ENCODE measurements around the gene SECISBP2. TPM values are rescaled to one million over a fixed set of nuclear protein-coding genes. Genes with fewer than 3 reads are reported as not detected.

The SECISBP2 gene
- total and polyA plus RNA-seq, 2 of the 13 experiments (the other 11 are each of a cell fraction or from before 2014, with no cell fraction given) = 32.4 to 38.0 TPM

DNA sequence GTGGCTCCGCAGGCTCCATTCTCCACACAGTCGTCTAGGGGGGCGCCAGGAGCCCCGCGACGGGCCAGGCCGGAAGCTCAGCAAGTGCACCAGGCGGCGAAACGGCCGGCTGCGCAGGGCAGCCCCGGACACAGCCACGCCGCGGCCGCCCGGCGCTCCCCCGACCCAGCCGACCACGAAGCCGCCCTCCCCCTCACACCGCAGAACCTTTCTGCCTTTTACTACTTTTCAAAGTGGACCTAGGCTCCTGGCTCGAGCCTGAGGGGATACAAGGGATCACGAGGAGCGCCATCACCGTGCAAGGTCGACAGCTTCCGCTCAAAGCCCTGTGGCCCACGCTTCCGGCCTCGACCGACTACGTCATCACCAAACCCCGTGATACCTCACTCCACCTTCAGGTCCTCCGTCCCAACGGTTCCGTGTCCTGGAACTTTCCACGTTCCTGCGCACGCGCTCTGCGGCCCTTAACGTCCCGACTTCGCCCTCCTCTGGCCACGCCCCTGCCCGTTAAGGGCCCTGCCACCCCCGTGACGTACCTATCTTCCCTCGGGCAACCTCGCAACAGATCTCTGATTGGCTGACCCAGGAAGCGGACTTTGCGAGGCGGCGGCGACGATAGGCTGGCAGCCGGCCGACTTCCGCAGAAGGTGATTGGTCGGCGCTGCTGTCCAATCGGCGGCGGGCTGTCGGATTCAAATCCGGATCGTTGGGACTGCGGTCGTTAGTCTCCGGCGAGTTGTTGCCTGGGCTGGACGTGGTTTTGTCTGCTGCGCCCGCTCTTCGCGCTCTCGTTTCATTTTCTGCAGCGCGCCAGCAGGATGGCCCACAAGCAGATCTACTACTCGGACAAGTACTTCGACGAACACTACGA, 7.6 kb upstream of the SECISBP2 start, which contains the start of gene CKS2 (continued):
- TF ChIP-seq ZNF646 (CRISPR knock-in tag; IDR thresholded peaks at IDR 0.05) (no peak), ZNF326 (CRISPR knock-in tag; IDR thresholded peaks at IDR 0.05; ENCODE audit: borderline replicate concordance) (no peak), ZBTB33 (CRISPR knock-in tag; IDR thresholded peaks at IDR 0.05) (no peak), HDAC6 (IDR thresholded peaks at IDR 0.05; ENCODE audit: low read depth, low read length) (no peak), NFRKB (IDR thresholded peaks at IDR 0.05) (no peak), SPEN (CRISPR knock-in tag; IDR thresholded peaks at IDR 0.05; ENCODE audit: low read depth) (peak; percentile 69; the same call in 1 of the 2 replicates), PHB2 (IDR thresholded peaks at IDR 0.05; ENCODE audit: partially characterized antibody) (no peak), ZNF576 (CRISPR knock-in tag; IDR thresholded peaks at IDR 0.05) (no peak), IRF9 (CRISPR knock-in tag; IDR thresholded peaks at IDR 0.05; ENCODE audit: borderline replicate concordance) (no peak; the same call in 1 of the 2 replicates), EEA1 (CRISPR knock-in tag; IDR thresholded peaks at IDR 0.05; ENCODE audit: borderline replicate concordance) (no peak), MAFF (IDR thresholded peaks at IDR 0.05; ENCODE audit: low read depth, low read length) (no peak), CHCHD3 (CRISPR knock-in tag; IDR thresholded peaks at IDR 0.05) (peak; percentile 67; the same call in 1 of the 2 replicates), ZNF256 (CRISPR knock-in tag; conservative IDR thresholded peaks at IDR 0.05) (0 out of 2 replicates have a peak, but pooled peaks have one; percentile 29)
- TF ChIP-seq, protein P1, sequence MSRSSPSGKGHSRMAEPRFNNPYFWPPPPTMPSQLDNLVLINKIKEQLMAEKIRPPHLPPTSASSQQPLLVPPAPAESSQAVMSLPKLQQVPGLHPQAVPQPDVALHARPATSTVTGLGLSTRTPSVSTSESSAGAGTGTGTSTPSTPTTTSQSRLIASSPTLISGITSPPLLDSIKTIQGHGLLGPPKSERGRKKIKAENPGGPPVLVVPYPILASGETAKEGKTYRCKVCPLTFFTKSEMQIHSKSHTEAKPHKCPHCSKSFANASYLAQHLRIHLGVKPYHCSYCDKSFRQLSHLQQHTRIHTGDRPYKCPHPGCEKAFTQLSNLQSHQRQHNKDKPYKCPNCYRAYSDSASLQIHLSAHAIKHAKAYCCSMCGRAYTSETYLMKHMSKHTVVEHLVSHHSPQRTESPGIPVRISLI (CRISPR knock-in tag; IDR thresholded peaks at IDR 0.05; ENCODE audit: borderline replicate concordance) = no peak
- TF ChIP-seq, protein P2, sequence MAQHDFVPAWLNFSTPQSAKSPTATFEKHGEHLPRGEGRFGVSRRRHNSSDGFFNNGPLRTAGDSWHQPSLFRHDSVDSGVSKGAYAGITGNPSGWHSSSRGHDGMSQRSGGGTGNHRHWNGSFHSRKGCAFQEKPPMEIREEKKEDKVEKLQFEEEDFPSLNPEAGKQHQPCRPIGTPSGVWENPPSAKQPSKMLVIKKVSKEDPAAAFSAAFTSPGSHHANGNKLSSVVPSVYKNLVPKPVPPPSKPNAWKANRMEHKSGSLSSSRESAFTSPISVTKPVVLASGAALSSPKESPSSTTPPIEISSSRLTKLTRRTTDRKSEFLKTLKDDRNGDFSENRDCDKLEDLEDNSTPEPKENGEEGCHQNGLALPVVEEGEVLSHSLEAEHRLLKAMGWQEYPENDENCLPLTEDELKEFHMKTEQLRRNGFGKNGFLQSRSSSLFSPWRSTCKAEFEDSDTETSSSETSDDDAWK (CRISPR knock-in tag; IDR thresholded peaks at IDR 0.05) = no peak
